ENCODE data around the gene SLC35F3.
A peak's percentile ranks its signal among the peaks of the same experiment; 100 is the strongest.

The SLC35F3 gene

DNA sequence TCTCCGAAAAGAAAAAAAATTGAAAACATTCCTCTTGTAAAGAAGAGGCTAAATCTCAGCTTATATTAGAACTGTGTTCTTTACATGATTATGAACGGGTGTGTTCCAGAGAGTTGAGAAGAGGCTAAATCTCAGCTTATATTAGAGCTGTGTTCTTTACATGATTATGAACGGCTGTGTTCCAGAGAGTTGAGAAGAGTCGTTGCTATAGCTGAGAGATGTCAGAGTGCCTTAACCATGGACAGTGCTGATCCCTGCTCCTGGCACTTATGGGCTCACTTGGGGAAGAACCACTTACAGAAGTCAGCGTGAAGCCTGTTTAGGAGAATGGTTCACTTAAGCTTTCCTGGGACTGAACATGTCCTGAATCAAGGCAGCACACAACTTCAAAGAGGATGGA lies 35.0 kb downstream of the SLC35F3 start:
- Mint-ChIP-seq H3K9me3 (no peaks in the 10 kb centered on the region), H3K4me1 (no peaks in the 10 kb centered on the region), H3K27me3 (peaks cover 42% of the 10 kb centered on the region), H3K4me3 (no peak overlapping the region), H3K27ac (no peak overlapping the region)
- no peak for DNase-seq
- ATAC-seq, result no peak

DNA sequence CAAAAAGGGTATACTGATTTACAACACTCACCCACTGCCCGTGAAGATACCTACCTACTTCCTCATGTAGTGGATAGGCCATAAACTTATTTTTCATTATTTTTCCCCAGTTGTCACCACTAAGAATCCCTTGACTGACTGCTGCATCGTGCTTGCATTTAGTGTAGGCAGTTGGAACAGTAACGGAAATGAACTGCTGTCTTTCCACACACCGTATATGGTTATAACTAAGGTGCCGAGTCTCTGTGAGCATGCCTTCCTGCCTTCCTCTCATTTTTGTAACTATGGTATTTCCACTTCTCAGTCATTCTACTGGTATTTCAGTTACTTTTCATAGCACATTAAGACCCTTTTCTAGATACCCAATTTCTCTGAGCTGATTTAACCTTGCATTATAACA lies 36.4 kb downstream of the SLC35F3 start:
- Mint-ChIP-seq H3K27ac (no peak overlapping the region), H3K4me1 (no peaks in the 10 kb centered on the region), H3K27me3 (peaks cover 37% of the 10 kb centered on the region), H3K9me3 (no peaks in the 10 kb centered on the region), H3K4me3 (no peak overlapping the region)
- DNase-seq (no peak), ATAC-seq (no peak)

DNA sequence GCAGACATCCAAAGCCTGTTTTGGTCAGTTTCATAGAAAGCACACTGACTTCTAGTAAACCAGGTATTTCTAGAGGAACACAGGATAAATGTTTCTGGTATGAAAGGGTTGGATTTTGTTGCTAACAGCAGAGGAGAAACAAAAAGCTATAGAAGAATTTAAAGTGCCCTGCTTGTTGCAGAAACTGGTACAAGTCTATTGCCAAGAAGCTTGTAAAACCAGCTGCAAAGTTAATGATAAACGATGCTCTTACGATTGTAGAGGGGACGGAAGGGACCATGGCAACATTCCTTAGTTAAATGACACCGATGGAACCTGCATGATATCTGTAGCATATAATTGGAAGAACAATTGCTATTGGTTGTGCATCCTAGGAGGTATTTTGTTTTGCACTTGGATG lies 40.1 kb downstream of the SLC35F3 start:
- H3K4me1 Mint-ChIP-seq, result no peaks in the 10 kb centered on the region
- DNase-seq (no peak), ATAC-seq (no peak)
- H3K9me3 Mint-ChIP-seq, result no peaks in the 10 kb centered on the region
- H3K27me3 Mint-ChIP-seq, result peaks cover 25% of the 10 kb centered on the region
- H3K4me3 Mint-ChIP-seq, result no peak overlapping the region
- H3K27ac Mint-ChIP-seq, result no peak overlapping the region

DNA sequence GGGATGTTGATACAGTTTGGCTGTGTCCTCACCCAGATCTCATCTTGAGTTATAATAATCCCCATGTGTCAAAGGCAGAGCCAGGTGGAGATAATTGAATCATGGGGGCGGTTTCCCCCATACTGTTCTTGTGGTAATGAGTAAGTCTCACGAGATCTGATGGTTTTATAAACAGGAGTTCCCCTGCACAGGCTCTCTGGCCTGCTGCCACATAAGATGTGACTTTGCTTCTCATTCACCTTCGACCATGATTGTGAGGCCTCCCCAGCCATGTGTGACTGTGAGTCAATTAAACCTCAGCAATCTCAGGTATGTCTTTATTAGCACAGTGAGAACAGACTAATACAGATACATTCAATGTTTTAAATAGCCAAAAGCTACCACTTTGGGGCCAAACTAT lies 41.1 kb downstream of the SLC35F3 start:
- Mint-ChIP-seq H3K27ac (no peak overlapping the region), H3K27me3 (peaks cover 25% of the 10 kb centered on the region), H3K9me3 (no peaks in the 10 kb centered on the region), H3K4me1 (no peaks in the 10 kb centered on the region), H3K4me3 (no peak overlapping the region)
- DNase-seq (no peak), ATAC-seq (no peak)

DNA sequence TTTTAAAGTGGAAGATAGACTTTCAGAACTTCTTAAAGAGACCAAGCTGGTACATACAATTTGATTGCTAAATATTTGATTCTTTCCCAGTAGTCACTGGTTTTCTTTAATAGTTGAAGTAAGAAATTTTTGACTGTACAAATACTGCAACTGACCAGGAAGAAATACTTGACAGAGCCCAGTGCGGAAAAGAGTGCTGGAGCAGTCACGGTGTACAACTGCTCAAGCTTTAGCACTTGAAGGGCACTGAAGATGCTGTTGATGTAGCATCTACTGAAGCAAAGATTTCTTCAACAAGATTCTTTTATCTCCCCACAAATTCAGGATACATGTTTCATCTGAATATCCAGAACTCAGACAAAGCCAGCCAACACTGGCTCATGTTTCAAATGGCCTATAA lies 41.5 kb downstream of the SLC35F3 start:
- no peak for ATAC-seq
- no peak overlapping the region for H3K27ac Mint-ChIP-seq
- DNase-seq, result no peak

DNA sequence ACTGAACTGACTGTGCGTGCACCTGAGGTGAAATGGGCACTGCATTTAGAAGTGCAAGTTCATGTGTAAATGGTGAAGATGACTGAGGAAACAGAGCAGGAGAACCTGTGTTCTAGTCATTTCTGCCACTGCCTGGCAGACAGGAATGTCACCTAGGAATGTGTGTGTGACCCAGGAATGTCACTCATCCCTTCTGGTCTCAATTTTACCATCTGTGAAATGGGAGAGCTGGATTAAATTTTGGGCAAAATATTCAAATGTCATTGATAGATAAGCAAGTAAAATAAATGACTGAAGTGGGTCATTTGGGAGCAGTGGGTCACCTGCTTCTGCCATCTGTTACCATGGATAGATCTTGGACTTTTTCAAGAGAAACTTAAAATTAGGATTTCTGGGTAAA lies 42.2 kb downstream of the SLC35F3 start:
- ATAC-seq, result no peak
- H3K27me3 Mint-ChIP-seq, result peaks cover 25% of the 10 kb centered on the region
- H3K4me1 Mint-ChIP-seq, result no peaks in the 10 kb centered on the region

More for the DNA sequence above, 41.5 kb downstream of the SLC35F3 start:
- Mint-ChIP-seq H3K4me3 (no peak overlapping the region), H3K4me1 (no peaks in the 10 kb centered on the region), H3K9me3 (no peaks in the 10 kb centered on the region), H3K27me3 (peaks cover 25% of the 10 kb centered on the region)

DNA sequence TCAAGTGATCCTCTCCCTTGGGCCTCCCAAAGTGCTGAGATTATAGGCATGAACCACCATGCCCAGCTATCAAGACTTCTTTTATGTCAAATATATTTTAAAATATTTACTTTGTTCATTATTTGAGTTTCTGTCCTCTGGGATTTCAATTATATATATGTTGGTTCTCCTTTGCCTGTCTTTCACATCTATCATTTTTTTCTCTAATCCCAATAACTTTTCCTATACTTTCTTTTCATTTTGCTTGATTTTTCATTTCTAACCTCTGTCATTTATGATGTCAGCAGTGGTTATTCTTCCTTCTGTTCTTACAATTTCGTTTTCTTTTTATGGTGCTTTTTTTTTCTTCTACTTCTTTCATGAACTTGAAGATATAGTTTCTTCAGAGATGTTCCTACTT lies 47.3 kb downstream of the SLC35F3 start:
- DNase-seq (no peak), ATAC-seq (no peak)
- H3K9me3 Mint-ChIP-seq, result peaks cover 12 to 26% of the 10 kb centered on the region in 2 donors
- no peak overlapping the region for H3K4me3 Mint-ChIP-seq
- peaks cover 14% of the 10 kb centered on the region for H3K27me3 Mint-ChIP-seq
- no peak overlapping the region for H3K27ac Mint-ChIP-seq
- H3K4me1 Mint-ChIP-seq, result no peaks in the 10 kb centered on the region

More for the DNA sequence above, 42.2 kb downstream of the SLC35F3 start:
- Mint-ChIP-seq H3K27ac (no peak overlapping the region), H3K4me3 (no peak overlapping the region), H3K9me3 (peaks cover 4 to 6% of the 10 kb centered on the region in 2 donors)
- no peak for DNase-seq

DNA sequence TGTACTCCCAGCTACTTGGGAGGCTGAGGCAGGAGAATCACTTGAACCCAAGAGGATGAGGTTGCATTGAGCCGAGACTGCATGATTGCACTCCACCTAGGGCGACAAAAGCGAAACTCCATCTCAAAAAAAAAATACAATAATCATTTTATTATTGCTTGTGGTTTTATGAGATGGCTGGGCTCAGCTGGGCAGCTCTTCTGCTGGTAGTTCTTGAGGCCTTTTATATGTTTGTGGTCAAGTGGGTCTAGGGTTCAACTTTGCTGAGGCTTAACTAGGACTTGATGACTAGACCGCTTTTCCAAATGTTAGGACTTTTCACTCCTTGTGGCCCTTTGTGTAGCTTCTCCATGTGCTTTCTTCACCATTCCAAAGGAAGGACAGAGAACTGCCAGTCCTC lies 53.2 kb downstream of the SLC35F3 start:
- Mint-ChIP-seq H3K9me3 (peaks cover 4 to 11% of the 10 kb centered on the region in 2 donors), H3K4me1 (no peaks in the 10 kb centered on the region), H3K27ac (no peak overlapping the region), H3K27me3 (peaks cover 17% of the 10 kb centered on the region), H3K4me3 (no peak overlapping the region)
- ATAC-seq (no peak), DNase-seq (no peak)

DNA sequence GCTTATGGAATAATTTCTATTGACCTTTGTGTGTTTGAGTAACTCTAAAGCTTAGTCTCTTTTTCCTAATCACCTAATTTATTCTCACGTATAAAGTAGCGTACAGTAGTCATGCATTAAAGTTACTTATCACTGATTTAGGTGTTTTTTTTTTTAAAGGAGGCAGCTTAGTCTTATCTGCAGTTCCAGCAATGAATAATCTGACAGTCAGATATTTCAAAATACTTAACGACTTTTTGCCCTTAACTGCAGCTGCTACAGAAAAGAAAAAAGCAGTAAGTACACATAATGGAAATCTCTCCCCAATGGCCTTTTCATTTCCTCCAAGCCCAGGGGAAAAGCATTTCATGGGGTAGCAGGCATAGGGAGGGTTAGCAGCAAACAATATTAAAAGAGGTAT lies 54.6 kb downstream of the SLC35F3 start:
- H3K27me3 Mint-ChIP-seq, result peaks cover 25% of the 10 kb centered on the region
- no peak overlapping the region for H3K27ac Mint-ChIP-seq
- ATAC-seq, result no peak
- H3K4me1 Mint-ChIP-seq, result no peaks in the 10 kb centered on the region
- H3K4me3 Mint-ChIP-seq, result no peak overlapping the region
- DNase-seq, result no peak
- H3K9me3 Mint-ChIP-seq, result peaks cover 0 to 4% of the 10 kb centered on the region in 2 donors

DNA sequence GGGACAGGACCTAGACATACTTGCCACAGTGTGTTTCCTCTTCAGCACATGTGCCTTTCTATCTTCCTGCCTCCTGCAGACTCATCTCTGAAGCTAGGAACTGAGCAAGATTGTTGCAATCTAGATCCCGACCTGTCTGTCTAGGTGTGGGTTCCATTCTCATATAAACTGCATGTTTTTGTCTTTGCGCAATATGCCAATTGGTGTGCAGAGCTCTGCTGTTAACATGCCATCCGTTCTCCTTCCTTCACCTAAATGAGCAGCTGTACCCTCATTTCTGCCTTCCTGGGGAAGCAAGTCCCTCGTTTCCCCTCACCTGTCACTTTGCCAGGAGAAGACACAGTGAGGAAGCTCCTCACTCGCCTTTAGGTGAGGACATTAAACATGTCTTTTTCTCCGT lies 55.5 kb downstream of the SLC35F3 start:
- Mint-ChIP-seq H3K4me1 (no peaks in the 10 kb centered on the region), H3K4me3 (no peak overlapping the region), H3K9me3 (peaks cover 0 to 4% of the 10 kb centered on the region in 2 donors), H3K27me3 (peaks cover 31% of the 10 kb centered on the region), H3K27ac (peak overlapping the region in 1 of 2 donors; percentile 50)
- ATAC-seq (no peak), DNase-seq (no peak)

DNA sequence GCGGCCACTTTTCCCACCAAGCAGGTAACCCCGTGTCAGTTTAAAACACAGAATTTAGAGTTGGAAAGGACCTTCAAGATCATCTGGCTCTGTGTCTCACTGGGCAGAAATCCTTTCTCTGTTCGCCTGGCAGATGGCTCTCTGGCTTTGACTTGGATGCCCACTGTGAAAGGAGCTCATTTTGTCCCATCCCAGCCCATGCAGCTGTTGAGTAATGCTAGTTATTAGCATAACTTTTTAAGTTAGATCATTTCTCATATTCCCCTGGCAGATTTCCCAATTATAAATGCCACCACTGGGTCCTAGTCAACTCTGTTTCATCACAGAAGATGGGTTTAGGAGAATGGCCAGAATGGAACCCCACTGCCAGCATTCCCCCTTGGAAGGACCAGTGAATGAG lies 55.9 kb downstream of the SLC35F3 start:
- Mint-ChIP-seq H3K27ac (no peak overlapping the region), H3K9me3 (peaks cover 2 to 4% of the 10 kb centered on the region in 2 donors), H3K4me3 (no peak overlapping the region), H3K4me1 (no peaks in the 10 kb centered on the region), H3K27me3 (peaks cover 28% of the 10 kb centered on the region)
- DNase-seq (no peak), ATAC-seq (no peak)

DNA sequence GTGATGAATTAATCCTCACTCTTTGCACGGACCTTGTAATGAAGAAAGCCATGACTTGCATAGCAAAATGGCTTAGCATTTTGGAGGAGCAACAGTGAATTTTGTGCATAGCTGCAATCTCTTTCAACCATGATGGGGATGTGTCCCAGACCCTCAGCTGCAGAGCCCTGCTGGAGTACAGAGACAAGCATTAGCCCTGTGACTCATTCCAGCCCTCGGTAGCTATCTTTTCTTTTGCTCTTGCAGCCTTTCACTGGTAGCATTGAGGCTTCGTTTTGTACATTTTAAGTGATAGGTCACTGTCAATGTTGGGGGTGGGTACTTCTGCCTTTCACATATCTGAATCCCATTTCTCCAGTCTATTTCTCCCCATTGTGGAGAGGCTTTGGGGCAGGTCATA lies 58.4 kb downstream of the SLC35F3 start:
- Mint-ChIP-seq H3K4me3 (no peak overlapping the region), H3K4me1 (no peaks in the 10 kb centered on the region), H3K9me3 (peaks cover 0 to 10% of the 10 kb centered on the region in 2 donors), H3K27ac (no peak overlapping the region), H3K27me3 (peaks cover 25% of the 10 kb centered on the region)
- ATAC-seq, result no peak
- no peak for DNase-seq

DNA sequence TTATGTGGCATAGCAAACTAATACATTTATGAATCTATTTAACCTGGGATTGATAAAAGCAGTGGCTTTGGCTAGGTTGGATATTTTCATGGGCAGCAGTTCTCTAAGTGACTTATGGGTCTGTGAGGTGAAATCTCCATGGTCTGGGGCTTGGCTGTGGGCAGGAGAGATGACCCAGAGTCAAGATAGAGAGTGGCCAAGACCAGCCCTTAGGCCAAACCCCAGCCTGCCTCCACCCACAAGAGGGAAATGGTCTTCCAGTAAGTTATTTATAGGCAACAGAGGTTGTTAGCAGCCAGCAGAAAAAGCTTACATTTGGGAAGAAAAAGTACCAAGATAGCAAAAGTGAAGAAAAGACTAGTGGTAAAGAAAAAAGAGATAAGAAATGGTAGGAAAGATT lies 61.4 kb downstream of the SLC35F3 start:
- no peaks in the 10 kb centered on the region for H3K4me1 Mint-ChIP-seq
- ATAC-seq (no peak), DNase-seq (no peak)
- peaks cover 0 to 10% of the 10 kb centered on the region in 2 donors for H3K9me3 Mint-ChIP-seq
- H3K4me3 Mint-ChIP-seq, result no peak overlapping the region
- peaks cover 26% of the 10 kb centered on the region for H3K27me3 Mint-ChIP-seq
- no peak overlapping the region for H3K27ac Mint-ChIP-seq

DNA sequence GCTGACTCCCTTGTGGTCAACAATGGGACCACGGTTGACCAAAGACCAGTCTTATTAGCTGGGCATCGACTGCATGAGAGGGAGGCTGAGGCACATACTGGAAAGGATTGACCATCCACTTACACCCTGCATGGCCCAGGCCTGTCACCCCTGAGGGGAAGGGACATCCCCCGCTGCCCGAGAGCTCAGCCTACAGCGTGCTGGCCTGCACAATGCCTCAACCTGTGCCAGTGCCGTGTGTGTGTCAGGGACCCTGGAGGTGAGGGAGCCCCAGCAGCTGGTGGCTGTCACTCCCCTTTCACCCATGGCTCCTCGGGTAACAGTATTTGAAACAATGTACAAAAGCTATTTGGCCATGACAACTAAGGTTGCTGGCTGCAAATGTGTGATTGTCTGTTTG lies 67.3 kb downstream of the SLC35F3 start:
- Mint-ChIP-seq H3K27me3 (peaks cover 12% of the 10 kb centered on the region), H3K4me1 (no peaks in the 10 kb centered on the region), H3K9me3 (no peaks in the 10 kb centered on the region), H3K27ac (no peak overlapping the region), H3K4me3 (no peak overlapping the region)
- ATAC-seq, result no peak
- no peak for DNase-seq

DNA sequence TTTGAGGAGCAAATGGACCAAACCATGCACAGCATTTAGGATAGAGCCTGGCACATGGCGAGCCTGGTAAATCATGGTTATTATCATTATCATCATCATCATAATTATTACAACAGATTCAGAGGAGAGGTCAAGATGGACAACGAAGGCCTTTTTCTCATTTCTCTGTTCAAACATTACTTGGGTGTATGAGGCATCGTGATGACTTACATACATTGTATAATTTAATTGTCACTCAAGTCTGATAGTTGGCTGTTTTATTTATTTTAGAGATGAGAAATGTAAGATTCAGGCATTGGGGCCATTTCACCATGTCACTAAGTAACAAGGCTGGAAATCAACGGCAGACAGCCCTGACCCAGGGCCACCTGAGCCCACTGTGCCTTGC lies 68.1 kb downstream of the SLC35F3 start:
- Mint-ChIP-seq H3K4me1 (no peaks in the 10 kb centered on the region), H3K27me3 (peaks cover 12% of the 10 kb centered on the region), H3K9me3 (no peaks in the 10 kb centered on the region), H3K27ac (no peak overlapping the region), H3K4me3 (no peak overlapping the region)
- ATAC-seq, result no peak
- DNase-seq, result no peak

DNA sequence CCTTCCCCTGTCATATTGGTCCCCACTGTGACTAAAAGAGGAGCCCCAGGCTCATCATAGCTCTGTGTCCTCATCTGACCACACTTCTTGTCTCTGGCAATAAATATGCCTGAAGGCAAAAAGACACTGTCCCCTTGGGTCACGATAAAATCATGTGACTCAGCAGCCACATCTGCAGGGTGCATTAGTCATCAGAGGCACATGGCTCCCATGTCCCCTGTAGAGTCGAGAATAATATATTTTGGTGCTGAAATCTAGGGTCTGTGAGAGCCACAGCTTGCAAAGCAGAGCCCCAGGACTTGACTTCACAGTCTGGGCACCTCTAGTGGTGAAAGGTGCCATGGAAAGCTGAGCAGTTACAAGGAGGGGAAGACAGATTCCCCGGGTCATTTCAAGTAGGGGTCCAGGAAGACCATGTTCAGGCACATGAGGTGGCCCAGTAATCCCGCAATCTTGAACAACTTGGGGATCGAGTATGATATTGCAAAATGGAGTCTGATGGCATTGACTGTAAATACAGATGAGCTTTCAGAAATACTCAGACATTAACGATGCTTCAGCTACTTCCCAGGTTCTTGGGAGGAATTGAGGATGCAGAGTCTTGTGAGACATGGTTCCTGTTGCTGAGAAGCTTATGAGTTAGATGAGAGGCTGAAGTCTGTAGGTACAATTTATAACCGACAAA lies 68.6 kb downstream of the SLC35F3 start:
- Mint-ChIP-seq H3K27ac (no peak overlapping the region), H3K4me3 (no peak overlapping the region), H3K9me3 (no peaks in the 10 kb centered on the region), H3K4me1 (no peaks in the 10 kb centered on the region), H3K27me3 (peaks cover 12% of the 10 kb centered on the region)
- ATAC-seq (no peak), DNase-seq (no peak)

DNA sequence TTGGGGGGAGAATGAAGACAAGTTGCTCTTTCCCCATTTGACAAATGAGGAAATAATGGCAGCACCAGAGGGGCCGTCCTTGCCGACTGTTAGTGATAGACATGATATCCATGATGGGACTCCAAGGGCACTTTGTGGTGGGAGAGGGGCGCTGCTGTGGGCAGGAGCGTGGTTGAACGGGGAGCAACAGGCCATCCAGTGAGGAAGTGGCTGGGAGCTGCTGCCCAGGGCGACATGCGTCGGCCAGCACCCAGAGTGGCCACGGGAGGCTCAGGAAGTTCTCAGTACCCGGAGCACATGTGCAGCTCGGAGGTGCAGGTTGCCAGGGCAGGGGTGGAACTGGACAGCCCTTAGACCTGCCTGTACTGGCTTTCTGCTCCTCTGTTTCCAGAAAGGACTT lies 71.0 kb downstream of the SLC35F3 start:
- ATAC-seq (no peak), DNase-seq (no peak)
- Mint-ChIP-seq H3K27me3 (no peaks in the 10 kb centered on the region), H3K4me3 (no peak overlapping the region), H3K4me1 (no peaks in the 10 kb centered on the region), H3K27ac (no peak overlapping the region), H3K9me3 (no peaks in the 10 kb centered on the region)

All from stimulated activated naive CD8-positive, alpha-beta T cell treated with anti-CD3 and anti-CD28 coated beads, Interleukin-15, amount 100 ng/mL, for 72 hours (primary cell).